Neural progenitor cell (in vitro differentiated cells): ENCODE results near the gene MYO5A.

ENCODE experiments used
- CTCF ChIP-seq: fragments of 200-600 bp; sonication (generic); IDR thresholded peaks from 2 replicates; pipeline ENCODE4 v1.5.1; 2017; ENCODE audit warnings: antibody characterized with exemption, mild to moderate bottlenecking
- EZH2phosphoT487 ChIP-seq: fragments of 200-600 bp; sonication (generic); IDR thresholded peaks from 2 replicates; pipeline ENCODE4 v1.6.1; 2017; ENCODE audit warnings: antibody characterized with exemption

GRCh38 chr15:52419494-52419893 is 109.2 kb downstream of the MYO5A start:
- TF ChIP-seq CTCF: no peak
- no peak for TF ChIP-seq EZH2phosphoT487
